Hematopoietic multipotent progenitor cell treated with erythropoietin and hydrocortisone succinate and interleukin-3 and kit ligand, for 6 days (in vitro differentiated cells): ENCODE data around the gene SAMHD1.
A peak's percentile ranks its signal among the peaks of the same experiment; 100 is the strongest.
"Not testable (repeated sequence)": the region's sequence is repeated elsewhere in the genome, so short reads cannot be mapped to it uniquely, and the experiment has no call there.

Experiments used
- DNase-seq: peaks from one replicate; pipeline ENCODE4 v3.0.0-alpha.2; 2015

SAMHD1 gene

DNA sequence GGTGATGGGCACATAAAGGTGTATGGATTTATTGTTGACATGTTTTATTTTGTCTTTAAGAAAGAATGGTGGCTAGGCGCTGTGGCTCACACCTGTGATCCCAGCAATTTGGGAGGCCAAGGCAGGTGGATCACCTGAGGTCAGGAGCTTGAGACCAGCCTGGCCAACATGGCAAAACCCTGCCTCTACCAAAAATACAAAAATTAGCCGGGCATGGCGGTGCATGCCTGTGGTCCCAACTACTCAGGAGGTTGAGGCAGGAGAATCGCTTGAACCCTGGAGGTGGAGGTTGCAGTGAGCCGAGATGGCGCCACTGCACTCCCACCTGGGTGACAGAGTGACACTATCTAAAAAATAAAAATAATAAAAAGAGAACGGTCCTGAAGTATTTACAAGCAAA, 45.4 kb downstream of the SAMHD1 start:
- not testable (repeated sequence) for DNase-seq

GRCh38 chr20:36905566-36905965, 45.9 kb downstream of the SAMHD1 start:
- not testable (repeated sequence) for DNase-seq

- DNase-seq: no peak
Measured at GRCh38 chr20:36904690-36905089, 46.8 kb downstream of the SAMHD1 start.

DNA sequence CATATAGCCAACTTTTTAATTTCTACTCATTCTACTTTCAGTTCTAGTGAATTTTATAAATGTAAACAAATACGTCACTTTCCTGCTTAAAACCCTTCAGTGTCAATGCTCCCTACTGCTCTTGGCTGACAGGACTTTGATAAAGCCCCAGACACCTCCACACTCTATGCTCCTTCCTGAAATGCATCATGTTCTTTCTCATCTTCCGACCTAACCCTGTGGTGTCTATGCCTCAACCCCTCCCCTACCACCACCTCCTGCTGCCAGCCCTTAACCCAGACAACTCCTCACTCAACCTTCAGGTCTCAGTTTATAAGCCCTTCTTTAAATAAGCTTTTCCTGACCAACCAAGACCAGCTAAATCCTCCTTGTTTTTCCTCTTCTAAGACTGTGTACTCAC, 56.5 kb downstream of the SAMHD1 start:
- no peak for DNase-seq

DNA sequence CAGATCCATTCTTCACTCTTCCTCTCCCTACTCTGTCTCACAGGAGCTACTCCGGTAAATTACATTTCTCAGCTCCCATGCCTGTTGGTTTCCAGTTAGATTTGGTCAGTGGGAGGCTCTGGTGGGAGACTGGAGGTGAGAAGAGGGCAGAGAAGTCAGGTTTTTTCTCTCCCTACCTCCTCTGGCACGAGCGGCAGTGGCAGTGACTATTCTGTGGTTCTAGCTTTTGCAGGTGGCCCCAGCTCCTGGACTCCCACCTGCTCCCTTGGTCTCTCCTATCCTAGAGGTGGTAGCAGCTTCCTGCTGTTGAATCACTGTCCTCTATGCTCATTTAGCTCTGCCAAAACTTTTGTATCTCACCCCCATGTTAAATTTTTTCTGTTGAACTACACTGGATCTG, 57.7 kb downstream of the SAMHD1 start:
- DNase-seq: no peak

GRCh38 chr20:36891211-36891610, 60.3 kb downstream of the SAMHD1 start:
- DNase-seq: no peak

- no peak for DNase-seq
Measured at GRCh38 chr20:36890586-36890985, 60.9 kb downstream of the SAMHD1 start.

GRCh38 chr20:36888880-36889516, 62.5 kb downstream of the SAMHD1 start:
- DNase-seq: no peak

DNA sequence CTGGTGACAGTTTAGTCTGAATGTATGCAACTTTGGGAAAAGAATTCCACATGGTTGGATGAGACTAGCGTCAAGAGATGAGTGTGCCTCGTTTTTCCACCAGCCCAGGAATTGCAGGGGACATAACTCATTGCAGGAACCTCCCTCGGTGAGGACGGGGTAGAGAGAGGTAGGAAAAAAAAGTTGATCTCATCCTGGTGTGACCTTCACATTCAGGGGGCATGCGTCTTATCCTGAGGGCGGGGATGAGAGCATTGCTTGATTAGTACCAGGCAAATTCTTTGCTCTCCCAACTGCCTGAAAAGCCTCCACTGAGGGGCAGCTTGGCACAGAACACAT, 63.8 kb downstream of the SAMHD1 start:
- no peak for DNase-seq

DNA sequence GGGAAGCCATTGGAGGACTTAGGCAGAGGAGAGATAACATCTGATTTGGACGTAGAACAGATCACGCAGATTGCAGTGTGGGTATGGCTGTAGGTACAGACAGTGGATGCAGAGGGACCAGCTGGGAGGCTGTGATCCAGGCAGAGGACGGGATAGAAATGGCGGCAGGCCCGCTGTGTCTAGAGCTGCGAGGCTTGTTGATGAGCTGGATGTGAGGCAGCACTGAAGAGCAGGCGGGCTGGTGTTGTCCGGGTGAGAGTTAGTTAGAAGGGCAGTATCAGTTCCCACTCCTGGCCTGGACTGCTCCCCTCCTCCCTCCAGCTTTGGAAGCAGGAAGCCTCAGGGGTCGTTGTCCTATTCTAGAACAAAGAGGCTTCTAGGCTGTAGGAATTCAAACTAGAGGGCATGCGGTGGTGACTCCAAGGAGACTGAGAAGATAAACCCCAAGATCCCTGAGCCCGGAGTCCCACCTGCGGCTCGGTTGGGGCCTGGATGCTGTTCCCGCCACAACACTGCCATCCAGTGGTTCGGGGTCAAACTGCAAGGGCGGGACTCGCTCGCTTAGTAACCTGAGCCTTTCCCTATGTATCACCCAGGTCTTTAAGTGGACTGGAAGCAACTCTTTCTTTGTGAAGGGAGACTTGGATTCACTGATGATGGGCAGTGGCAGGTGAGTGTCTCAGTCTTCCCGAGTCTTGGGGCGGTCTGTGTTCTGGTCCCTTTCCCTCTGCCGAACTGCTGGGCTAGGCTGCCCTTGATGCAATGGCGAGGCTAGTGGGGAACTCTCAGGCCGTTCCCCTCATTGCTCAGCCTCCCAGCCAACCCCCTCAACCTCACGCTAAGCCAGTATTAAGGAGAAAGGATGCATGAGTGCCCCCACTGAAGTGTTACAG, 64.4 kb downstream of the SAMHD1 start:
- DNase-seq: peak; percentile 85

DNA sequence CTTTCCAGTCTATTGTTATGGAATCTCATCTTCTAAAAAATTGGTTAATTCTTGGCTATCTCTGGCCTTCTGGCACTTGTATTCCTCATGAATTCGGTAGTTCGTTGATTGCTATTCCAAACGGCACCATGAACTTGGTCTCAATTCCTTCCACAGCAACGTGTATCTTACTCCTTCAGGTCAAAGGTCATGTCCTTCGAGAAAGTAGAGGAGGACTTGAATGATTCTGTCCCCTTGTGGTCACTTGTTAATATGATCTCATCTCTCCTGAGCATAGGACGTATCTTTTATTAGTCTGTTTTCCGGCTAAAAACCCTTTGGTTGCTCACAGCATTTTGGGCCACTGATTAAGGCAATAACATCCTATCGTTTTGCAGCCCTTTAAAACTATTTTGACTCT, 66.2 kb downstream of the SAMHD1 start:
- peak; percentile 29 for DNase-seq

DNA sequence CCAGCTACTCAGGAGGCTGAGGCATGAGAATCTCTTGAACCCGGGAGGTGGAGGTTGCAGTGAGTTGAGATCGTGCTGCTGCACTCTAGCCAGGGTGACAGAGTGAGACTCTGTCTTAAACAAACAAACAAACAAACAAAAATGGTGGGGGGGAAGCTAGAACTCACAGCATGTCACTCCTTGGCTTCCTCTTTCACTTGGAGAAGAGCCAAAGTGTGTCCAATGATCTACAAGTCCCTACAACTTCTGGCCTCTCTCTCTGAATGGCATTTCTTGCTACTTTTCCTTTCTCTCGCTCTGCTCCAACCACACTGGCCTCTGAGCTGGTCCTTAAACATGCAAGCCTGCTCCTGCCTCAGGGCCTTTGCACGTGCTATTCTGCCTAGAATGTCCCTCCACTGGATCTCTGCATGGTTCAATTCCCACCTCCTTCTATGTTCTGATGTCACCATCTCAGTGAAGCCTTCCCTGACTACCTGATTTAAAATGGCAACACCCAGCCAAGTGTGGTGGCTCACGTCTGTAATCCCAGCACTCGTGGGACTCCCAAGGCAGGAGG, 67.5 kb downstream of the SAMHD1 start:
- peak; percentile 41 for DNase-seq

DNA sequence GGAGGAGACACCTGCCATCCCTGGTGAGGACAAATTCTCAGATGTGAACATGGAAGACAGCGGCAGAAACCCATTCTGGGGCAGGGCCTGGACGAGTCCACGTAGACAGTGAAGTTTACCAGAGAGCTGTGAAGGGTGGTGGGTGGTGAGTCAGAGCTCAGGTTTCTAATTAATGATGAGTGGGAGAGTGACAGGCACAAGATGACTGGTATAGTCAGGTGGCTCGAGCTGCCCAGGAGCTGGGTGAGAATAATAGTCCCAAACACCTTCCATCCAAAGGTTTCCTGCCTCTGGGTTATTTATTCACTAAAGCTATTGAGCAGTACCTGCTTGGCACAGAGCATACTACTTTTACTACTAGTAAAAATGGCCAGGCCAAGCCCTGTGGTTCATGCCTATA, 69.6 kb downstream of the SAMHD1 start:
- no peak for DNase-seq

- DNase-seq: no peak
Measured at GRCh38 chr20:36881331-36881730, 70.2 kb downstream of the SAMHD1 start.

- no peak for DNase-seq
Measured at GRCh38 chr20:36880741-36881250, 70.7 kb downstream of the SAMHD1 start.

DNA sequence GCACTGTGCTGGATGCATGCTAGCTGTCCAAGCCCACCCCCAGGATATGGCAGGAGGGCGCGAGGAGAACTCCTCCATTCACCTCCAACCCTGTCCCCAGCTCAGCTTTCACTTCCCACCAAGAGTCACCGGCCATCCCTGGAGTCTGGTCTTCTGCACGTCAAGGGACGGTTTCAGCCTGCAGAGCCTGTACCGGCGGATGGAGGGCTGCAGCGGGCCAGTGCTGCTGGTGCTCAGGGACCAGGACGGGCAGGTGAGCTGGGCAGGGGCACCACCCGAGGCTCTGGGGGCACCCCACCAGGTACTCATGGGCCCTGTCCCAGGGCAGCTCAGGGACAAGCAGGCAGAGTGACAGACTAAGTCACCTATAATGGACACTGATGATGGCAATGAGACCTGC, 72.6 kb downstream of the SAMHD1 start:
- no peak for DNase-seq

DNA sequence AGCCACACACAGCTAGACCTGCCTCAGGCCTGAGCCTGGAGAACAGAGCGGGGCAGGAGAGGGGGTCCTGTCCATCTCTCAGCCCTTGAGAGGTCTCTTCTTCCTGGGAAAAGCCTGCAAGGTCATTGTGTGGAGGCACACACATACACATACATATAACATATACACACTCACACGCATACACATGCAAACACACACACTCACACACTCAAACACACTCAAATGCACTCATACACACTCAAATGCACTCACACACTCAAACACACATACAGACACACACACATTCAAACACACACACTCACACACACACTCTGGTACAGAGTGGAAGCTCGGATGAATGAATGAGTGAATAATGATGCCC, 75.1 kb downstream of the SAMHD1 start:
- no peak for DNase-seq

GRCh38 chr20:36875702-36876472, 75.6 kb downstream of the SAMHD1 start, which contains the start of gene TLDC2:
Gene TLDC2 (plus strand): TSS chr20:36876138. CDS start chr20:36876175, 37 bp downstream.
- no peak for DNase-seq

DNA sequence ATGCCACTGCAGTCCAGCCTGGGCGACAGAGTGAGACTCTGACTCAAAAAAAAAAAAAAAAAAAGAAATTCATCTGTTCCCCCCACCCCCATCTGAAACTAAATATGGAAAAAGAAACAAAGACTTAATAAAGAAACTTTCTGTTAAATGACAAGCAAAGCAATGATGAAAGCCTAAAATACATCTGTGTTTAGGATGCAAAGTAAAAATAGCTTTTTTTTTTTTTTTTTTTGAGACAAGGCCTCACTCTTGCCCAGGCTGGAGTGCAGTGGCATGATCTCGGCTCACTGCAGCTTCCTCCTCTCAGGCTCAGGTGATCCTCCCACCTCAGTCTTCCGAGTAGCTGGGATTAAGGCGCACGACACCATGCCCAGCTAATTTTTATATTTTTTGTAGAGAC, 76.4 kb downstream of the SAMHD1 start:
- DNase-seq: not testable (repeated sequence)

- DNase-seq: peak; percentile 69
Measured at GRCh38 chr20:36873498-36874189, 77.9 kb downstream of the SAMHD1 start.

DNA sequence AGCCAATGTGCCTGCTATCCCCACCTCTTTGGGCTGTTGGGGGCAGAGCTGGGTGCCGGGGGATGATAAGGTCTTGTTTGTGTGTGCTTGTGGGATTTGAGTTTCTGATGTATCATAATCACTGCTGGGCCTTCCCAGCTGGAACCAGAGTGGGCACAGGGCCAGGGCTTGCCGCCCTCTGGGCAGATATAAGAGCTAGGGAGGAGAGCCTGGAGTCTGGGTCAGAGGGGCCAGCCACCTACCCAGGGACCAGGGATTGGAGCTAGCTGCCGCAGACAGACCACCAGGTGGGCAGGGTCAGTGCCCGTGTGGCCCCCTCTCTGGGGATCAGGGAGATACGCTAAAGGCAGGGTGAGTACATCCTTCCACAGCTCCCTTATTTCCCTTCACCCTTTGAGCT, 78.7 kb downstream of the SAMHD1 start:
- peak; percentile 71 for DNase-seq
